Panc1 (cell line): Measurements from ENCODE around the gene HSPB3. TPM values are rescaled to one million over a fixed set of nuclear protein-coding genes. Genes with fewer than 3 reads are reported as not detected.

Source experiments
- ATAC-seq: fragments of 200-7000 bp; cut with Tn5 transposase; 2 replicates; pipeline ENCODE4 v1.9.1; 2020; ENCODE audit warnings: mild to moderate bottlenecking, moderate library complexity
- BruUV-seq: library from RNA; stranded (reverse); fragments of 400-500 nt; replicated peaks from 2 replicates; lab custom pipeline; 2021; lab: Mats Ljungman, UMichigan
- CTCF ChIA-PET: fragments of 300-600 bp; sonication (Branson Sonifier 250); formaldehyde crosslinking; loops from one replicate; lab custom pipeline; 2022; ENCODE audit warnings: antibody characterized with exemption; lab: Charles Lee
- POLR2A ChIA-PET: fragments of 300-600 bp; sonication (Branson Sonifier 250); formaldehyde crosslinking; loops from one replicate; lab custom pipeline; 2022; ENCODE audit warnings: antibody characterized with exemption; lab: Charles Lee
- DNase-seq: peaks from one replicate; pipeline ENCODE4 v3.0.0-alpha.2; 2010; ENCODE audit warnings: low read depth, low spot score
- H3K27ac ChIP-seq: 2 replicates; pipeline ENCODE4 v1.5.1; 2011; ENCODE audit warnings: mild to moderate bottlenecking, low read length, inconsistent platforms
- H3K27me3 ChIP-seq: fragments of 200-500 bp; sonication (Bioruptor generic); 2 replicates; pipeline ENCODE4 v1.6.0; 2014; ENCODE audit warnings: low read length, inconsistent platforms; ENCODE audit not compliant: control insufficient read depth, insufficient read depth
- H3K36me3 ChIP-seq: fragments of 200-500 bp; sonication (Bioruptor generic); 2 replicates; pipeline ENCODE4 v1.5.1; 2014; ENCODE audit warnings: inconsistent platforms, mild to moderate bottlenecking, low read length, moderate library complexity; ENCODE audit not compliant: control insufficient read depth, insufficient read depth
- H3K4me1 ChIP-seq: 2 replicates; pipeline ENCODE4 v1.5.1; 2011; ENCODE audit warnings: inconsistent platforms, mild to moderate bottlenecking, low read length, moderate library complexity; ENCODE audit not compliant: control insufficient read depth, insufficient read depth
- H3K4me3 ChIP-seq, 2 experiments: 2 replicates each; pipeline ENCODE4 v1.5.1; 2011 to 2012; ENCODE audit warnings: low read depth in 2 of 2, low read length in 2 of 2, mild to moderate bottlenecking in 2 of 2, inconsistent platforms in 1 of 2, moderate library complexity in 1 of 2
- H3K9me3 ChIP-seq: fragments of 200-500 bp; sonication (Bioruptor generic); 2 replicates; pipeline ENCODE4 v1.5.1; 2014; ENCODE audit warnings: low read depth, mild to moderate bottlenecking, inconsistent platforms, low read length, moderate library complexity; ENCODE audit not compliant: control insufficient read depth, insufficient read depth
- CTCF ChIP-seq: fragments of 450-650 bp; IDR thresholded peaks from 2 replicates; pipeline ENCODE4 v1.5.1; 2017; ENCODE audit warnings: mild to moderate bottlenecking
- POLR2AphosphoS5 ChIP-seq: IDR thresholded peaks from 2 replicates; pipeline ENCODE4 v1.6.1; 2012; ENCODE audit warnings: mild to moderate bottlenecking, low read depth, low read length, moderate library complexity
- REST ChIP-seq, 2 experiments: IDR thresholded peaks; 2 replicates each; pipeline ENCODE4 v1.6.1; 2011 to 2012; ENCODE audit warnings: low read depth in 2 of 2, control low read depth in 1 of 2, low read length in 1 of 2, mild to moderate bottlenecking in 1 of 2, moderate library complexity in 1 of 2; ENCODE audit not compliant: insufficient read depth in 1 of 2
- SIN3A ChIP-seq: IDR thresholded peaks from 2 replicates; pipeline ENCODE4 v1.6.1; 2012; ENCODE audit warnings: low read depth, mild to moderate bottlenecking, low read length, moderate library complexity, borderline replicate concordance; ENCODE audit not compliant: insufficient read depth
- TCF7L2 ChIP-seq: IDR thresholded peaks from 2 replicates; pipeline ENCODE4 v1.6.1; 2011; ENCODE audit warnings: mild to moderate bottlenecking, low read depth, low read length, inconsistent platforms
- in situ Hi-C: cut with HindIII; loops from 2 replicates; pipeline ENCODE4 v1.10.0; 2016; ENCODE audit warnings: low sequenced_read_pairs, low pct_unique_long_range_greater_than_20kb
- intact Hi-C: fragments of 100-400 bp; cut with micrococcal nuclease; formaldehyde crosslinking; loops from one replicate; pipeline ENCODE4 v1.10.0; 2022; ENCODE audit not compliant: unreplicated experiment
- total RNA-seq: library from RNA; stranded (reverse); gene quantifications from one replicate; pipeline ENCODE4 v1.2.1, GENCODE V29; 2021; ENCODE audit not compliant: unreplicated experiment

Gene HSPB3
- total RNA-seq, 1 experiment from 2014 or later, result not detected

- CTCF ChIA-PET, result no interaction called here
- intact Hi-C loops (no loop called here), in situ Hi-C loops (no loop called here)
- Histone ChIP-seq H3K27ac (no peak overlapping the region), H3K9me3 (no peaks in the 10 kb centered on the region), H3K4me3 (no peak overlapping the region), H3K4me1 (no peaks in the 10 kb centered on the region), H3K27me3 (no peaks in the 10 kb centered on the region), H3K36me3 (no peaks in the 10 kb centered on the region)
- no peak for ATAC-seq
- TF ChIP-seq REST (IDR thresholded peaks at IDR 0.05; ENCODE audit: insufficient read depth in 1 of 2, low read depth in 2 of 2, low read length in 1 of 2) (no peak), SIN3A (no peak), CTCF (no peak), POLR2AphosphoS5 (no peak), TCF7L2 (no peak)
- POLR2A ChIA-PET, result no interaction called here
- no peak for DNase-seq
- BruUV-seq, result no TSS peak
Observed at GRCh38 chr5:54463713-54464112, 8.2 kb downstream of the HSPB3 start.

- DNase-seq (no peak), ATAC-seq (no peak)
- H3K36me3 ChIP-seq, result no peaks in the 10 kb centered on the region
- in situ Hi-C loops (no loop called here), intact Hi-C loops (no loop called here)
- H3K4me3 ChIP-seq, result no peak overlapping the region
- CTCF ChIA-PET, result no interaction called here
- POLR2A ChIA-PET, result no interaction called here
- H3K9me3 ChIP-seq, result no peaks in the 10 kb centered on the region
- H3K4me1 ChIP-seq, result no peaks in the 10 kb centered on the region
- TF ChIP-seq CTCF, result no peak
- no peak for TF ChIP-seq SIN3A
- no peak for TF ChIP-seq TCF7L2
- no peak for TF ChIP-seq REST (IDR thresholded peaks at IDR 0.05; ENCODE audit: insufficient read depth in 1 of 2, low read depth in 2 of 2, low read length in 1 of 2)
- H3K27ac ChIP-seq, result no peak overlapping the region
- H3K27me3 ChIP-seq, result no peaks in the 10 kb centered on the region
- BruUV-seq, result no TSS peak
Observed at GRCh38 chr5:54469622-54470021, 14.1 kb downstream of the HSPB3 start.
